ENCODE data around the gene MTG2.

Gene MTG2

DNA sequence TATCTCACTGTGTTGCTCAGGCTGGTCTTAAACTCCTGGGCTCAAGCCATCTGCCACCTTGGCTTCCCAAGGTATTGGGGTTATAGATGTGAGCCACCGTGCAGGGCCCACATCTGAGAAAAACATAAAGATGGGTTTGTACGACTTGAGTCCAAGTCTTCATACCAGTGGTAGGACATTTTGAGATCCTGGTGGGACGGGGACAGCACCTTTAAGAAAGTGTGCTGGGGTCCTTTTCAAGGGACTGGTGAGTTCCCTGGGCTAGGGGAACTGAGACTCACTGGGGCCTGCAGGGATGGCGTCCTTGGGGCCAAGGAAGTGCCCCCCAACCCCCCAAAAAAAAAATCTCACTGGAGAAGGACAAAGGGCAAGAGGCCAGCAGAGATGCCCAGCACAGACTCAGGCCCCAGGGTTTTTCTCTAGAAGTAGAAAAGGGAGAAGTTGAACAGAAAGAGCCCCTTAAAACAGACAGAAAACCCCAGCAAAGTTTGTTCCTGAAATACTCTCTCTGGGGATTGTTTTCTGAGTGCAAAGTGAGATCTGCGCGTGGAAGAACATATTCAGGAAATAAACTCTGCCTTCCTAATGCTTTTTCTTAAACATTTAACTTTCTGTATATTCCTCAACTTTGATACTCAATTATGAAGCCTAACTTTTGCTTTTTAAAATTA, 66.2 kb downstream of the MTG2 start:
- DNase-seq (ENCODE audit: low spot score): no peak

GRCh38 chr20:62252342-62252966, 69.6 kb downstream of the MTG2 start:
- DNase-seq (ENCODE audit: low spot score): no peak

Measured in hepatic stellate cell (primary cell).